WERI-Rb-1 (cell line): ENCODE results near the gene SEMA4D.
A peak's percentile ranks its signal among the peaks of the same experiment; 100 is the strongest.

Experiments used
- DNase-seq: peaks from one replicate; pipeline ENCODE4 v3.0.0-alpha.2; 2020
- H3K27ac ChIP-seq: fragments of 250-450 bp; sonication (Bioruptor Pico); 2 replicates; pipeline ENCODE4 v1.5.1; 2020; ENCODE audit warnings: mild to moderate bottlenecking, moderate library complexity
- H3K27me3 ChIP-seq: fragments of 250-450 bp; sonication (Bioruptor Pico); 2 replicates; pipeline ENCODE4 v1.5.1; 2021; ENCODE audit warnings: mild to moderate bottlenecking, low read depth, moderate library complexity; ENCODE audit not compliant: insufficient read depth, severe bottlenecking
- H3K36me3 ChIP-seq: fragments of 250-450 bp; sonication (Bioruptor Pico); 2 replicates; pipeline ENCODE4 v1.5.1; 2020; ENCODE audit warnings: mild to moderate bottlenecking, moderate library complexity
- H3K4me3 ChIP-seq: 2 replicates; pipeline ENCODE4 v1.5.1; 2011; ENCODE audit warnings: low read depth, mild to moderate bottlenecking, control low read depth, low read length
- H3K9me3 ChIP-seq: fragments of 250-450 bp; sonication (Bioruptor Pico); 2 replicates; pipeline ENCODE4 v1.5.1; 2021; ENCODE audit warnings: mild to moderate bottlenecking, moderate library complexity; ENCODE audit not compliant: severe bottlenecking
- TF ChIP-seq, protein P1 (sequence below): IDR thresholded peaks from 2 replicates; pipeline ENCODE4 v1.5.1; 2011; ENCODE audit warnings: low read depth, mild to moderate bottlenecking, control low read depth, inconsistent platforms, low read length

The SEMA4D gene

DNA sequence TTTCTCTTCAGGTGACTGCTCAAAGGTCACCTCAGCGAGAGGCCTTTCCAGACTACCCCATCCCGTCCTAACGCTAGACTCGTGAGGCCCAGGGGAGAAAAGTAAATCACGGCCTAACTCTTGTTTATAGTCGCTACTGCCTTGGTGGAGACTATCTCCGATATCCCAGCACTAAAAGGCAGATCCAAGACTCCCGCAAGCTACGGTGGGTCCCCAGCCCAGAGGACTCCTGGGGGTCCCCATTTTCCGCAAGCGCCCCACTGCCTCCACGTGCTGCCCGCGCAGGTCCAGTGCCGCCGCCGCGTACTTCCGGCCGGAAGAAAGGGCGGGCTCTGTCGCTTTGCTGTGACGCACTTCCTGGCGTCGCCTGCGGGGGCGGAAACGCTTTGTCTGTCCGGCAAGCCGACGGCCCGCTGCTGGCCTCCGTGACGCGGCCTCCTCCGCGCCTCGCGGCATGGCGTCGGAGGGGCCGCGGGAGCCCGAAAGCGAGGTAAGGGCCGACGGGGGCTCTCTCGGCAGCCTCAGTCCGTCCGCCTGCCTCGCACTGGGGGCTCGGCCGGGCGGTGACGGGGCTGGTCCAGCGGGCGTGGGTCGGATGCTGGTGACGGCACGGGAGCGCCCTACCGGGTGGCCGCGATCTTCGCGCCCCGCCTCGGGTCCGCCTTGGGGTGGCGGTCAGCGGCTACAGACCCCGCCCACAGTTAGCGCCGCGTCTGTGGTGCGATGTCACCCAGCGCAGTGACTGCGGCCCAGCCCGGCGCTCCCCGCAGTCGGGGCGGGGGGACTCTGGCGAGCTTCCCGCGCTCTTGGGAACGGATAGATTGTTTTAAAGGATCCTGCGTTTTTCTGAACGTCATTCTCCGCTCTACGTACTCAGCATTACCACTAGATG lies 179.5 kb downstream of the SEMA4D start, which contains the start of gene SECISBP2:
SECISBP2 (plus strand) TSS at position 378 of the 892 bp plus-strand sequence; CDS start at position 455, 77 bp downstream.
- TF ChIP-seq, protein P1, sequence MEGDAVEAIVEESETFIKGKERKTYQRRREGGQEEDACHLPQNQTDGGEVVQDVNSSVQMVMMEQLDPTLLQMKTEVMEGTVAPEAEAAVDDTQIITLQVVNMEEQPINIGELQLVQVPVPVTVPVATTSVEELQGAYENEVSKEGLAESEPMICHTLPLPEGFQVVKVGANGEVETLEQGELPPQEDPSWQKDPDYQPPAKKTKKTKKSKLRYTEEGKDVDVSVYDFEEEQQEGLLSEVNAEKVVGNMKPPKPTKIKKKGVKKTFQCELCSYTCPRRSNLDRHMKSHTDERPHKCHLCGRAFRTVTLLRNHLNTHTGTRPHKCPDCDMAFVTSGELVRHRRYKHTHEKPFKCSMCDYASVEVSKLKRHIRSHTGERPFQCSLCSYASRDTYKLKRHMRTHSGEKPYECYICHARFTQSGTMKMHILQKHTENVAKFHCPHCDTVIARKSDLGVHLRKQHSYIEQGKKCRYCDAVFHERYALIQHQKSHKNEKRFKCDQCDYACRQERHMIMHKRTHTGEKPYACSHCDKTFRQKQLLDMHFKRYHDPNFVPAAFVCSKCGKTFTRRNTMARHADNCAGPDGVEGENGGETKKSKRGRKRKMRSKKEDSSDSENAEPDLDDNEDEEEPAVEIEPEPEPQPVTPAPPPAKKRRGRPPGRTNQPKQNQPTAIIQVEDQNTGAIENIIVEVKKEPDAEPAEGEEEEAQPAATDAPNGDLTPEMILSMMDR = peak; percentile 54
- H3K9me3 ChIP-seq = no peaks in the 10 kb centered on the region
- H3K36me3 ChIP-seq = peaks cover 46% of the 10 kb centered on the region
- DNase-seq = peak; percentile 95
- H3K27ac ChIP-seq = peak within 1 kb of the TSS; percentile 99
- no peaks in the 10 kb centered on the region for H3K27me3 ChIP-seq
- H3K4me3 ChIP-seq = peak within 1 kb of the TSS; percentile 80

DNA sequence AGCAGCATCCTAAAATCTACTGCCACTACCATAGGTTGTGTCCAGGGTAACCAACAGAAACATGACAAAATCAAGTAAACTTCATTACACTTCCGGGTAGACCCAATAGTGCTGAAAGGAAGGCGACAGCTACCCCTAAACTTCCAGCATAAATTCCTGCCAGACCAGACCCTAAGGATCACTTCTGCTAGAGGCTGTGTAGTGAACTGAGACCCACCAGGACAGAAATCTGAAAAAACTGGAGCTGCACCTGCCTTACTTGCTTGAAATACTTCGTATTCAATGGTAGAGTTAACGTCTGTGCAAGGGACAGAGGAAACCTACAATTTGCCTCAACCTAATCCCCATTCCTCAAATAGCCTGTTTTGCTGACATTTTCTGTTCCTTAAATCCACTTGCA lies 180.6 kb downstream of the SEMA4D start:
- Histone ChIP-seq H3K27ac (peak overlapping the region; percentile 99), H3K36me3 (peaks cover 57% of the 10 kb centered on the region), H3K4me3 (no peak overlapping the region), H3K27me3 (no peaks in the 10 kb centered on the region), H3K9me3 (no peaks in the 10 kb centered on the region)
- TF ChIP-seq, protein P1 = no peak
- DNase-seq = no peak

DNA sequence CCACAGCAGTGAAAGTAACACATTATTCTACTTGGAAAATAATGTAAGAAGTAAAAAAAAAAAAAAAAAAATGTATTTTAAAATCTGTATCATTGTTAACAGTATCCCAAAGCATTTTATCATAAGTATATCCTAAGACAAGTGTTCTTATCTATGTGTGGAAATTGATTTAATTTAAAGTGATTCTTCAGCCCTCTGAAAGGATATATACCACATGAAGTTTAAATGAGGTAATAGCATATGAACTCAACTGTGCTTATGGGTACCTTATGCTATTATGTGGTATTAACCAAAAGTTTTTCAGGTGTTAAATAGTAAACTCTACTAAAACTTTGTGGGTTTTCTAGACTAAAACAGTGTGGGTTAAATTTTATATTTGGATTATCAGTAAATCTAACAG lies 182.4 kb downstream of the SEMA4D start:
- no peak for DNase-seq
- Histone ChIP-seq H3K27me3 (no peaks in the 10 kb centered on the region), H3K4me3 (no peak overlapping the region), H3K27ac (no peak overlapping the region), H3K9me3 (no peaks in the 10 kb centered on the region), H3K36me3 (peaks cover 64% of the 10 kb centered on the region)
- TF ChIP-seq, protein P1 = no peak

DNA sequence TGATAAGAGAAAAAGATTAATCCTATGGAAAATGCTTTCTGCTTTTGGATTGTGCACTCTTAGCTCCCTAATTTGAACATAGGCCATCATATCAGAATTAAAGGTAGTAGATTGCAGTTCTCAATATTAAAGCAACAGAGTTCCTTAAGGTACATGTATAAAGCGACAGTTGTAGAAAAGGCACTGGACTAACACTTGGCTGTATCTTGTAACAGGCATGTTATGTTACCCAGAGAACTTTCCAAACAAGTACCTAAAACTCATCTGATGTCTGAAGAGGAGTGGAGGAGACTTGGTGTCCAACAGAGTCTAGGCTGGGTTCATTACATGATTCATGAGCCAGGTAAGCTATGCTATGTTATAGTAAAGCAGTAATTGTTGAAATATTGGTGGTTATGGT lies 183.0 kb downstream of the SEMA4D start:
- H3K9me3 ChIP-seq = no peaks in the 10 kb centered on the region
- peaks cover 64% of the 10 kb centered on the region for H3K36me3 ChIP-seq
- H3K4me3 ChIP-seq = no peak overlapping the region; the same call in 1 of the 2 replicates
- TF ChIP-seq, protein P1 = no peak
- no peaks in the 10 kb centered on the region for H3K27me3 ChIP-seq
- peak overlapping the region; percentile 7; the same call in 1 of the 2 replicates for H3K27ac ChIP-seq
- DNase-seq = no peak

DNA sequence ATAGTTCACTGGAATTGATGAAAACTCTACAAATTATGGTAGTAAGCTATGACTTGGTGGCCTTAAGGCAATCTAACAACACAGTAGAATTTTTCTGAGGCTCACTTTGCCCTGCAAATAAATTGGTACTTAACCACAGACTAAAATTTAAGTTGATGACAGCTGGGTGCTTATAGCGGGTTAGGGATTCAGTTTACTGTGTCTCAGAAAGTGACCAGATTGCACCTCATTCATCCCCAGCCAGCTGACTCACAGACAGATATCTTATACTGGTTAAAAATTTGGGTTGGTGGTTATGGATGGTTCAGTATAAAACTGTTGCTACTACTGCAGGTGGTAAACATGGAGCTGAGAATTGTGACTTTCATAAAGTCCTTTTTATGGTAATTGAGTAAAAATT lies 184.1 kb downstream of the SEMA4D start:
- Histone ChIP-seq H3K27me3 (no peaks in the 10 kb centered on the region), H3K36me3 (peaks cover 64% of the 10 kb centered on the region), H3K9me3 (no peaks in the 10 kb centered on the region), H3K4me3 (peak overlapping the region; percentile 100), H3K27ac (peak overlapping the region; percentile 41)
- no peak for DNase-seq
- TF ChIP-seq, protein P1 = no peak

DNA sequence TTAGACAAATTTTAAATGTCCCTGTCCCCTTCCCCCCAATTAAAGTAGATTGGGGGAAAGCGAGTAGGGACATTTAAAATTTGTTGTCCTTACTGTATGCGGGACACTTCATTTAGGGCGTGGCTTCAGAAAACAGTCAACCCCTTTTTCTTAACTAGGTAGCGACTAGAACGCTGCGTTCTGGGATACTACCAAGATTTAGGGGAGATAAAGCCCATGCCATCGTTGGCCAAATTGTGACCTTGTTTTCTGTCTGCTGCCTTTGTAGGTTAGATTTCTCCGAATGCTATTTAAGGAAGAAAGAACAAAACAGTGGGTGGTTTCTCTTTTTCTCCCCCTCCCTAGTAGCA lies 185.7 kb downstream of the SEMA4D start:
- peak overlapping the region; percentile 91 for H3K27ac ChIP-seq
- H3K9me3 ChIP-seq = no peaks in the 10 kb centered on the region
- TF ChIP-seq, protein P1 = no peak
- no peaks in the 10 kb centered on the region for H3K27me3 ChIP-seq
- peak overlapping the region; percentile 100 for H3K4me3 ChIP-seq
- DNase-seq = no peak
- peaks cover 55% of the 10 kb centered on the region for H3K36me3 ChIP-seq
